Common myeloid progenitor, CD34-positive (primary cell): ENCODE data around the gene SEZ6.

Experiments used
- CTCF ChIA-PET: fragments of 350-600 bp; sonication (Branson Sonifier 250); formaldehyde crosslinking; loops from one replicate; lab custom pipeline; 2021; ENCODE audit warnings: antibody characterized with exemption; lab: Charles Lee
- POLR2A ChIA-PET: fragments of 350-600 bp; sonication (Branson Sonifier 250); formaldehyde crosslinking; loops from one replicate; lab custom pipeline; 2021; ENCODE audit warnings: antibody characterized with exemption; lab: Charles Lee
- DNase-seq, 3 donors: peaks; one replicate each; pipeline versions ENCODE4 v3.0.0 to v3.0.0-alpha.2; 2013
- H3K27ac ChIP-seq, 2 experiments: 1 replicate in 1 of 2; 2 replicates in 1 of 2; pipeline ENCODE4 v1.7.0; 2013; ENCODE audit warnings: inconsistent platforms in 2 of 2, low read length in 2 of 2, mild to moderate bottlenecking in 2 of 2, low read depth in 1 of 2, moderate library complexity in 1 of 2; ENCODE audit not compliant: severe bottlenecking in 2 of 2, insufficient read depth in 1 of 2, poor library complexity in 1 of 2
- H3K27me3 ChIP-seq, 5 experiments: replicated peaks in 2 of 5; 1 replicate in 3 of 5; 2 replicates in 2 of 5; pipeline versions ENCODE4 v1.6.1 to v1.7.0; 2013; ENCODE audit warnings: low read length in 4 of 5, mild to moderate bottlenecking in 2 of 5, moderate library complexity in 2 of 5, inconsistent platforms in 1 of 5; ENCODE audit not compliant: insufficient read depth in 5 of 5, control insufficient read depth in 4 of 5
- H3K36me3 ChIP-seq, 4 experiments: 1 replicate in 2 of 4; 2 replicates in 2 of 4; pipeline versions ENCODE4 v1.6.1 to v1.7.0; 2013; ENCODE audit warnings: low read length in 3 of 4, control low read depth in 1 of 4, mild to moderate bottlenecking in 1 of 4; ENCODE audit not compliant: control insufficient read depth in 4 of 4, insufficient read depth in 4 of 4
- H3K4me1 ChIP-seq, 4 experiments: 1 replicate in 3 of 4; 2 replicates in 1 of 4; pipeline versions ENCODE4 v1.6.1 to v1.7.1; 2013; ENCODE audit warnings: low read length in 3 of 4, mild to moderate bottlenecking in 3 of 4, control low read depth in 1 of 4, inconsistent platforms in 1 of 4, moderate library complexity in 1 of 4; ENCODE audit not compliant: control insufficient read depth in 4 of 4, insufficient read depth in 4 of 4; ENCODE audit errors: control extremely low read depth in 1 of 4
- H3K4me3 ChIP-seq, 7 experiments: 1 replicate in 4 of 7; 2 replicates in 3 of 7; pipeline versions ENCODE4 v1.5.1 to v1.7.0; 2013; ENCODE audit warnings: mild to moderate bottlenecking in 7 of 7, low read length in 6 of 7, moderate library complexity in 6 of 7, inconsistent platforms in 2 of 7, low read depth in 2 of 7, control low read depth in 1 of 7; ENCODE audit not compliant: insufficient read depth in 4 of 7, control insufficient read depth in 1 of 7; ENCODE audit errors: extremely low read depth in 1 of 7
- H3K9me3 ChIP-seq, 5 experiments: 1 replicate in 4 of 5; 2 replicates in 1 of 5; pipeline versions ENCODE4 v1.6.1 to v1.7.1; 2013; ENCODE audit warnings: low read length in 4 of 5, mild to moderate bottlenecking in 2 of 5, inconsistent platforms in 1 of 5, low read depth in 1 of 5, moderate library complexity in 1 of 5; ENCODE audit not compliant: control insufficient read depth in 4 of 5, insufficient read depth in 2 of 5; ENCODE audit errors: control extremely low read depth in 1 of 5
- WGBS: methylation state at CpG from one replicate; pipeline ENCODE4 v1.1.5; 2013; ENCODE audit not compliant: insufficient coverage; 5-methylcytosine and 5-hydroxymethylcytosine counted together

SEZ6 gene

DNA sequence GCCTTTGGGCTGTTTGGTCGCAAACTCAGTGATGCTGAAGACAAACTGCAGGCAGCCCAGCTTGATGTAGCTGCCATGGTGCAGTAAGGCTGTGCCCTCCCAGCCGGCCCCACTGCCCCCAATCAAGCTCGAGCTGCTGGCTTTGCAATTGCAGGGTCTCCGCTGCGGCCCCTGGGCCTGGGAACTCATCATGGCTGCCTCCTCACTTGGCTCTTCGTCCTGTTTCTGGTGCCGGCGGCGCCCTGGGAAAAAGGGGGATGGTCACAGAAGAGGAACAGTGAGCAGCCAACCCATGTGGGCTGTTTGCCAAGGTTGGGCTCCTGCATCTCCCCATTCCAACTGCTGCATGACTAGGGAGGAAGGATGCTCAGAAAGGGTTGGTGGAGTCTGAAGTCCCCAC, 99.6 kb downstream of the SEZ6 start:
- H3K9me3 ChIP-seq: no peaks in the 10 kb centered on the region
- WGBS: 92% methylated on average over 9 of the region's 9 CpGs
- H3K36me3 ChIP-seq: peaks cover 33 to 65% (median 52%) of the 10 kb centered on the region in 4 experiments
- no peak for DNase-seq
- CTCF ChIA-PET: interaction anchor here (1.1 to 17.7 kb wide), 5 partner anchors 8 to 57 kb away, joined by 3 to 216 read pairs (median 8); partner anchors contain the start of gene FLOT2
- POLR2A ChIA-PET: interaction anchor here (2.8 kb wide), 1 partner anchor 20 kb away, joined by 9 read pairs; no protein-coding TSS in a partner anchor
- H3K27me3 ChIP-seq: no peaks in the 10 kb centered on the region
- H3K4me1 ChIP-seq: peaks cover 0 to 18% (median 14%) of the 10 kb centered on the region in 4 experiments
- H3K4me3 ChIP-seq: no peak overlapping the region
- no peak overlapping the region for H3K27ac ChIP-seq
